ENCODE measurements around the gene TCF7L1.
"Not testable (repeated sequence)": the region's sequence is repeated elsewhere in the genome, so short reads cannot be mapped to it uniquely, and the experiment has no call there.

Gene TCF7L1

DNA sequence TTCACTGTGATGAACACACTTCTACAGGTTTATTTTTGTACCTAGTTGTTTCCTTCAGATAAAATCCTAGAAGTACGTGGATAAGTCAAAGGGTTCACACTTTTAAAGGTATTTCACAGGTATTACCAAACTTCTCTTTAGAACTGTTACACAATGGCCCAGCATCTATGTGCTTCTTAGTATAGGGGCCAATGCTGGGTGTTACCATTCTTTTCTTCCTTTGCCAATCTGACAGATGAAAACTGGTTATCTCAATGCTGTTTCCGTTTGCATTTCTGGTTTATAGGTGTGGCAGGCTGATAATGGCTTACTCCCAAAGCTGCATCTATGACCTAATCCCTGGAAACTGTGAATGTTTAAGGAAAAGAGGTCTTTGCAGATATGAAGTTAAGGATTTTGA, 2.8 kb upstream of the TCF7L1 start:
- no peak for FAIRE-seq
- DNase-seq (ENCODE audit: insufficient read length, low spot score), result no peak

- peak; percentile 54 for DNase-seq (ENCODE audit: insufficient read length, low spot score)
- FAIRE-seq, result no peak
These were observed 2.1 kb upstream of the TCF7L1 start for GRCh38 chr2:85131116-85131515.

DNA sequence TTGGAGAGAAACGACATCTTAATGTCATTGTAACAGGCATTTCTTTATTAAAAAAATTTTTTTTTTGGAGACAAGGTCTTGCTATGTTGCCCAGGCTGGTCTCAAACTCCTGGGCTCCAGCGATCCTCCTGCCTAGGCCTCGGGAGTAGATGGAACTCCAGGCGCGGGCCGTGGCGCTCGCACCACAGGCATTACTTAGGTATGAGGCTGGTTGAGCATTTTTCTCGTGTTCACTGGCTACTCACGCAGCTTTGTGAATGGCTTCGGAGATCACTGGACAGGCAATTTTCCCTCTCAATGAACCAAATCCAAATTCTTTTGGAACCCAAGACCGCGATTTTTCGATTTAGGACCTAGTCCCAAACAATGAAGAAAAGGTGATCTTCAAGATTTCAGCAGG, 795 bp upstream of the TCF7L1 start:
- FAIRE-seq (no peak), DNase-seq (ENCODE audit: insufficient read length, low spot score) (no peak)

DNA sequence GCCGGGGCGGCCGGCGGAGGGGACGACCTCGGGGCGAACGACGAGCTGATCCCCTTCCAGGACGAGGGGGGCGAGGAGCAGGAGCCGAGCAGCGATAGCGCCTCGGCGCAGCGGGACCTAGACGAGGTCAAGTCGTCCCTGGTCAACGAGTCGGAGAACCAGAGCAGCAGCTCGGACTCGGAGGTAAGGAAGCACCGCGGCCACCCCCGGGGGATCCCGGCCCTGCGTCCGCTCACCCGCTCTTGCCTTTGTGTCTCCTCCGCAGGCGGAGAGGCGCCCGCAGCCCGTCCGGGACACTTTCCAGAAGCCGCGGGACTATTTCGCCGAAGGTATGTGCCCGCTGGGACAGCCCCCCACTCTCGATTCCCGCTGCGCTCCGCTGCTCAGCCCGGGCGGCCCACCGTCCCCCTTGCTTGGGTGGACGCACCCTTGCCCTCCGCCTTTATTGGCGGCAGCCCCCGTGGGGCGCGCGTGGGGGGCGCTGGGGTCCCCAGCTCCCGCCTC, 611 bp downstream of the TCF7L1 start:
- DNase-seq (ENCODE audit: insufficient read length, low spot score) (peak; percentile 67), FAIRE-seq (peak; percentile 13)

DNA sequence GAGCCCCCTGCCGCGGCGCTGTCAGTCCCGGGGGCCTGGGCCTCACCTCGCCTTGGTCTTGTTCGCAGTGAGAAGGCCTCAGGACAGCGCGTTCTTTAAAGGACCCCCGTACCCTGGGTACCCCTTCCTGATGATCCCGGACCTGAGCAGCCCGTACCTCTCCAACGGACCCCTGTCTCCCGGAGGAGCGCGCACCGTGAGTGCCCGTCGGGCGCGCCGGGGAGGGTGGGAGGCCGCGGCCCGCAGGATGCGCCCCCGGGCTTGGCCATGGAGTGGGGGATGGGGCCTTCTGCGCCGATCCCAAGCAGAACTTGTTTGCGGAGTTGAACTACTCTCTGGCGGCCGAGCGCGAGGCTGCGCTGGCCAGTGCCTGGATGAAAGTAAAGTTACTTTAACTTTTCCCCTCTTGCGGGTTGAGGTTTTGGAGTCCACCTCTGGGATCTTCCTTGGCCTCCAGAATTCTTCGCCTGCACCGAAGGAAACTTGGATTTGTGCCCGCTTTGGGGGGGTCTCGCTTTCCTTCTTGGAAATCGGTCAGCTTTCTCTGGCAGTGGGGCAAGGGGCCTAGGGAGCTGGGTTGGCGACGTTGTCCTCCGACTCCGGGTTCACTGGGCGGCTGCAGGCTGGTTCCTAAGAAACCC, 1.2 kb downstream of the TCF7L1 start:
- DNase-seq (ENCODE audit: insufficient read length, low spot score), result no peak

GRCh38 chr2:85134896-85135659, 1.9 kb downstream of the TCF7L1 start:
- FAIRE-seq, result no peak
- no peak for DNase-seq (ENCODE audit: insufficient read length, low spot score)

More for the DNA sequence above, 1.2 kb downstream of the TCF7L1 start:
- no peak for FAIRE-seq

DNA sequence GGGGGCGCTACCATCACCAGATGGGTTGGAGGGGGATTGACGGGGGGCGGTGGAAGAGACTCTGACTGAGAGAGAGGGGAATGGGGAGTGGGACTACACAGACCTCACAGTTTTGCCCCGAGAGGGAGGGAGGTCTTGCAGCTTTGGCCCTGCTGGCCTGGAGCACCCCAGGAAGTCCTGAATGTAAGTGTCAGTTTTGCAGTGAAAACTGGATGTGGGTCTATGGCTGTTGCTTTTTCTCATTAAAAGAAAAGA, 2.4 kb downstream of the TCF7L1 start:
- FAIRE-seq, result no peak
- no peak for DNase-seq (ENCODE audit: insufficient read length, low spot score)

GRCh38 chr2:85137156-85137555, 4.0 kb downstream of the TCF7L1 start:
- no peak for DNase-seq (ENCODE audit: insufficient read length, low spot score)
- no peak for FAIRE-seq

DNA sequence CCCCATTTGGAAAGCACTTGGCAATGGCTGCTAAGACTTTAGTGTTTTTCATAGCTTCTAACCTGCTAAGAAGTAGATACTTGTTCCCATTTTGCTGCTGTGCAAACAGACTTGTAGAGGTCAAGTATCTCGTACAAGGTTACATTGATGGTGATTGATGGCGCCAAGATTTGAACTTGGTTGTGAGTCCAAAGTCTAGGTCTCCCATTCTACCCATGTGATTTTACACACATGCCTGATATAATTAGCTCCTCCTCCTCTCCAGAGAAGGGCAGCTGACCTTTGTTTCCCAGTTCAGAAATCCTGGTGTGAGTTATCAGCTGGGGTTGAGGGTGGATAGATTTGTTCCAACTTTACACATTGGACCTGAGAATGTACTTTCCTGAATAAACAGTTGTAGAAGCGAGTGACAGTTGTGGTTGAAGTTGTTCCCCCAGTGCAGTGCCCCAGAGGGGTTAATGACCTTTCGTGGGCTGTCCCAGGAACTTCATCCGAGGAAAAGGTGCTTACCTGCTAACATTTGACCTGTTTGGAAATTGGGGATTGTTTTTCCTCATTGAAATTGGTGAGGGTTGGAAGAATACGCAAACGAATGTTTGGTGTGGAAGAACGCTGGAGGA, 10.4 kb downstream of the TCF7L1 start:
- FAIRE-seq (no peak), DNase-seq (ENCODE audit: insufficient read length, low spot score) (no peak)

DNA sequence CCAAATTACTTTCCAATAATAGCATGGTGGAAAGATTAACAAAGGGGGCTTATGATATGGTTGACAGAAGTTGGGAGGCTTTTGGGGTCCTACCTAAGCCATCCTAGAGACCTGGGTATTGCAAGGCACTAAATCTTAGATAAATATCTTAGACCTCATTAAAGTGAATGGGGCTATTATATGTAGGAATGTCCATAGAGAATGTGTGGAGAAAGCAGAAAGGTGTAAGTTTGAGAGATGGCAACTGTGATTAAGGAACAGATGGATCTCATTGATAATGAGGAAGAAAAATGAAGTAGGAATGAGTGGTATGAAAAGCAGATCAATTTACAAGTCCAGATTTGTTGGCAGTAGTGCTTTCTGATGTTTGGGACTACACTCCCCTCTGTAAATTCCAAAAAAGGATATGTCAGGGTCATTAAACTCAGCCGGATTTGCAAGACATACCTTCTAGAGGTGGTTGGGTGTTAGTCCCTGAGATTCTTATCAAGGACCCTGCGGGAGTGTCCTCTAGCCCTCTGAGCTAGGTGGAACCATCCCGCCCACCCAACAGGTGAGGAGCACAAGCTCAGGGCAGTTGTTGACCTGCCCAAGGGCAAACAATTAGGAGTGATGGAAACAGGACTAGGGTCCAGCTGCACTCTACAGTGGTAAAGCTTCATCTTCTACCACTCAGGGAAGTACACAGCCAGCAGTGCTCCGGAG, 12.1 kb downstream of the TCF7L1 start:
- DNase-seq (ENCODE audit: insufficient read length, low spot score), result no peak
- peak; percentile 13 for FAIRE-seq

DNA sequence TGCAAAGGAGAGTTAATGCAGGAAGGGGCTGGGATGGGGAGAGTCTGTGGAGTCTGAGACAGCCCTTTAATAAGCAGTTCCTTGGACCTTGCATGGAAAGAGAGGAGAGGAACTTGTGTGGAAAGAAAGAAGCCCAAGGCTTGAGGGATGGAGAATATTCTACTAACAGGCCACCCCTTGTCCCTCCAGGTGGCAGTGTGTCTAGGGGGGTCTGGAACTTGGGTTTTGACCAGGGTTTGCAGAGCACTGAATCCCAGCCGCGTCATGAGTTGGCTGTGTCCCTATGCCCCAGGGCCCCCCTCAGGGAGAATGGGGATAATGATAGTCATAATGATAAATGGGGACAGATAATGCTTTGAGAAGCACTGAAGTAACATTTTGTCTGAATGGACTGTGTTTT, 15.0 kb downstream of the TCF7L1 start:
- FAIRE-seq (no peak), DNase-seq (ENCODE audit: insufficient read length, low spot score) (no peak)

DNA sequence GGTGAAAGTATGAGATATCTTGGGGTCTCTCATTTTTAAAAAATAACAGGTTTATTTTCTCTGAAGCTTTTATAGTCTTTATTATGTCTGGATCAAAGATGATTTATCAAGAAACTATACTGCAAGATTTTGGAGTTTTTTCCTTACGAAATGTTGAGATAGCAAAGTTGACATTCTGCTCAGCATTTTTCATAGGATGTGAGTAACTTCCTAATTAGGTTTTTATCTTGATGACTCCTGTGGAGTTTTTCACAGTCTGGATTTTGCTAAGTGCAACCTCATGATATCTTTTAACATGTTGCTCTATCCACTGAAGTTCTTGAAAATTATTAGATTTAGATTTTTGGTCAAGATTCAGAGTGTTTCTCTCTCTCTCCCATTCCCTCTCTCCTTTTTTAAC, 17.8 kb downstream of the TCF7L1 start:
- FAIRE-seq (no peak), DNase-seq (ENCODE audit: insufficient read length, low spot score) (no peak)

DNA sequence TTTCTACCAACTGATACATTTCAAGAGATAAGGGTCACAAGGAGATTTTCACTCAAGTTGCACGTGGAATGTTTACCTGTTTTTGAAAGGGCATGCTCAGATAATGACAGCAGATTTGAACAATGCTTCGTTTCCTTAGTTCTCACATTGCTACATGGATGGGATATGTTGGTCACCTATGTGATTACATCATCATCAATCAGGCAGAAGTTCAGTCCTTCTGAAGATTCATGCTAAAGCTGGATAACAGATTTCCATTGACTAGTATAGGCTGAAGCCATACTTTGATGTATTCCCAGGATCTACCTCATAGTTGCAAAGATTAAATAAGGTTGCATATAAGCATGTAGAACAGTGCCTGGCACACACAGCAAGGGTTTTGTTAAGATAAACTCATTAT, 19.7 kb downstream of the TCF7L1 start:
- FAIRE-seq, result no peak
- DNase-seq (ENCODE audit: insufficient read length, low spot score), result no peak

DNA sequence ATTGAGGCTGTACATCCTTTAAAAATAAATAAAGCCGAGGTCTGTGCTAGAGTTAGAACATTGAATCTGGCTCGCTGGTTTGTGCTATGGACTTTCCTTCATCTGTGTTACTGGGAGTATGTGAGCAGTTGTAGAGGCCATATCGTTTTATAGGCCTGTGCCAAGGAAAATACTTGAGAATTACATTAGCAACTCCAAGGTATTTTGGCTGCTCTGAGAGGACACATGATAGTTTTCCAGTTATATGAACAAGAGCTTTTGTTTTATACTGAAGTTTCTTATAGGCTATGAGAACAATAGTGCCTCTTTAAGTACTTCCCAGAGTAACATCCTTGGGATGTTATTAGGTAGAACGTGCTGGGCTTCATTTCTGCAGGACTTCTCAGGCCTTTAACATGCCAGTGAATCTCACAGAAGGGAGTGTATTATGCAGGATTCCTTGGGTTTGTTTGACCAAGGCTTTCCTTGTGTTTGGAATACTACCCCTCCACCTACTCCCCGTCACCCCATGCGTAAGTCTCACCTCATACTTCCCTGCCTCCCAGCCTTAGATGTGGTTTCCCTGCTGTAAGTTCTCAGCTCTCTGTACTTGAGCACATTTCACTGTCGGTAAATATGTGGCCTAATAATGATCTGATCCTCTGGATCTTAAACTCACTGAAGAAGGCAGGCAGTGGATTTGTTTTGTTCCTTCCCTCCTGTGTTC, 21.0 kb downstream of the TCF7L1 start:
- FAIRE-seq, result no peak

GRCh38 chr2:85155082-85155481, 21.9 kb downstream of the TCF7L1 start:
- not testable (repeated sequence) for FAIRE-seq; DNase-seq (ENCODE audit: insufficient read length, low spot score)

More for the DNA sequence above, 21.0 kb downstream of the TCF7L1 start:
- no peak for DNase-seq (ENCODE audit: insufficient read length, low spot score)

DNA sequence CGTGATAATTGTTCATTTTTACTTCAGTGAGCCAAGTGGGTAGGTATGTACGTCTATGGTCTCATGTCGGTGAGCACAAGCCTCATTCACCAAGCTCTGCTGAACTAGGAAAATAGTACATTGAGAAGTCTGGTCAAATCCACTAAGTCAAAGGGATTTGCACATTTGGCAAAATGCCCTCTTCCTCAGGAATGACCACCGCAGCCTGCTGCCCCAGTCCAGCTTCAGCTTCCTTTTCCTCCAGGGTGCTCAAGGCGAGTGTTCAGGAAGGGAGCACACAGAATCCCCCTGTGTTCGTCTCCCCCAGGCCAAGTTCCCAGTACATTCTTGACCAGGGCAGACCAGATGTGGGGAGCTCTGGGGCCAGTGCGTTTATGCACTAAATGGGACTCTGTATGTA, 23.0 kb downstream of the TCF7L1 start:
- FAIRE-seq (peak; percentile 26), DNase-seq (ENCODE audit: insufficient read length, low spot score) (no peak)

GRCh38 chr2:85156619-85157018, 23.4 kb downstream of the TCF7L1 start:
- no peak for DNase-seq (ENCODE audit: insufficient read length, low spot score)
- no peak for FAIRE-seq

DNA sequence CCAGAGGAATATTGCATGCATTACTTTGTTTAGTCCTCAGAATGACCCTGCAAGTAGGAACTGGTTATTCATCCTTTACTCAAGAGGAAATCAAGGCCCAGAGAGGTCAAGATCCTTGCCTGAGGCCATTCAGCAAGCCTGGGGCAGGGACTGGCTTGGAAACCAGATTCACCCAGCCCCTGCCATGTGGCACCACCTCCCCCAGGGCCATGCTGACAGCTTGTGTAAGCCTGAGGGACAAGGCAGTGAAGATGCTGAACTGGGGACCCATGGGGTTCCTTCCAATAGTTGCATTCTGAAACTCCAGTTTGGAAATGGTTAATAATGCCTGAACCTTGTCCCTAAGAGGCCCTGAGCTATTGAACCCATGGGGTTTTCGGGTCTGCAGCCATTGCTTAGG, 24.2 kb downstream of the TCF7L1 start:
- DNase-seq (ENCODE audit: insufficient read length, low spot score) (no peak), FAIRE-seq (no peak)

DNA sequence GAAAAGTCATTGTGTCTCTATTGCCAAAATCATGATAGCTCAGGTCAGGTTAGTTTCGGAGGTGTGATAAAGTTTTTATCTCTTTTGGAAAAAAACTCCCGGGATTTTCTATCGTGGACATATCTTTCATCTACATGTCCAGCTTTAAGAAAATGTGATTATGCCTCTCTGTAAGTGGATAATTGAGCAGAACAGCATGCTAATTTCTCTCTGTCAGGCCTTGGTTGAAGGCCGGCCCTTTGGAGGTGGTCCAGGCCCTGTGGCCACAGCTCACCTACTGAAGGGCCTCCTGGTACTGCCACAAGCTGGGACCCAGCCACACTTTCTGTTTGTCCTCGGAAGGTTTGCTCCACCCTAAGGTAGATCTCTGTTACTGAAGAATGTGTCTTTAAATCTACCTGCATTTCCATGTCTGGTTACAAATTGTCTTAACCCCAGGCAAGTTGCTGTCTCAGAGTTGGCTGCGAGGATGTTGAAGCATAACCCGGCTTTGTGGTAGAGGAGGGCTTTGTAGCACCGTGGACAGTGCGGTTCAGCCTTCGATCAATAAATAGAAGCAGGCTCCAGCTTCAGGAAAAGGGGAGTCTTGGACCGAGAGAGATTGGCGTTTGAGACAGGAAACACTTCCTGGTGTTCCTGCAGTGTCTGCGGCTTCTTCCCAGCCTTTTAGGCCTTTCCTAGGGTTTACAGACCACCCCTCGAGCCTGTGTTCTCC, 25.5 kb downstream of the TCF7L1 start:
- peak; percentile 33 for FAIRE-seq
- DNase-seq (ENCODE audit: insufficient read length, low spot score), result no peak

- FAIRE-seq, result no peak
These were observed 26.4 kb downstream of the TCF7L1 start for GRCh38 chr2:85159589-85159988.

More at GRCh38 chr2:85159589-85159988, 26.4 kb downstream of the TCF7L1 start:
- DNase-seq (ENCODE audit: insufficient read length, low spot score), result no peak

Measured in HTR-8/SVneo (cell line).